A673 (cell line): ENCODE measurements around the gene ACSL4. TPM values are rescaled to one million over a fixed set of nuclear protein-coding genes. Genes with fewer than 3 reads are reported as not detected.
"Not testable (repeated sequence)": the region's sequence is repeated elsewhere in the genome, so short reads cannot be mapped to it uniquely, and the experiment has no call there.

Experiments
- BruUV-seq: library from RNA; stranded (reverse); fragments of 400-500 nt; replicated peaks from 2 replicates; lab custom pipeline; 2021; lab: Mats Ljungman, UMichigan
- CTCF ChIA-PET: fragments of 300-600 bp; sonication (Branson Sonifier 250); formaldehyde crosslinking; loops from one replicate; lab custom pipeline; 2022; ENCODE audit warnings: antibody characterized with exemption; lab: Charles Lee
- POLR2A ChIA-PET: fragments of 300-600 bp; sonication (Branson Sonifier 250); formaldehyde crosslinking; loops from one replicate; lab custom pipeline; 2022; ENCODE audit warnings: antibody characterized with exemption; ENCODE audit not compliant: low non-redundant PET; lab: Charles Lee
- DNase-seq: peaks from one replicate; pipeline ENCODE4 v3.0.0-alpha.2; 2015; ENCODE audit warnings: low spot score
- H3K27ac ChIP-seq: fragments of 200-600 bp; sonication (generic); 2 replicates; pipeline ENCODE4 v1.5.1; 2016; ENCODE audit warnings: mixed run types, low read depth, mild to moderate bottlenecking, mixed read lengths, antibody characterized with exemption, low read length; ENCODE audit not compliant: poor library complexity, severe bottlenecking
- H3K27me3 ChIP-seq: fragments of 200-600 bp; sonication (generic); replicated peaks from 2 replicates; pipeline ENCODE4 v1.6.1; 2017; ENCODE audit warnings: mixed run types, low read depth, mild to moderate bottlenecking, mixed read lengths, antibody characterized with exemption, low read length; ENCODE audit not compliant: insufficient read depth, poor library complexity
- H3K36me3 ChIP-seq: fragments of 200-600 bp; sonication (generic); 2 replicates; pipeline ENCODE4 v1.6.1; 2016; ENCODE audit warnings: mixed run types, mild to moderate bottlenecking, mixed read lengths, antibody characterized with exemption, low read length; ENCODE audit not compliant: insufficient read depth, poor library complexity, severe bottlenecking
- H3K4me1 ChIP-seq: fragments of 200-600 bp; sonication (generic); 2 replicates; pipeline ENCODE4 v1.6.1; 2017; ENCODE audit warnings: mixed run types, mild to moderate bottlenecking, mixed read lengths, antibody characterized with exemption, low read length; ENCODE audit not compliant: insufficient read depth, poor library complexity, severe bottlenecking
- H3K4me3 ChIP-seq: fragments of 200-600 bp; sonication (generic); 2 replicates; pipeline ENCODE4 v1.5.1; 2016; ENCODE audit warnings: low read depth, mixed run types, mild to moderate bottlenecking, mixed read lengths, low read length; ENCODE audit not compliant: poor library complexity, severe bottlenecking
- H3K9me3 ChIP-seq: fragments of 200-600 bp; sonication (generic); 2 replicates; pipeline ENCODE4 v1.6.1; 2016; ENCODE audit warnings: mixed run types, low read depth, mild to moderate bottlenecking, mixed read lengths, antibody characterized with exemption, low read length; ENCODE audit not compliant: poor library complexity, severe bottlenecking
- CTCF ChIP-seq: fragments of 300-800, 200-600 bp; sonication (generic); conservative IDR thresholded peaks from 2 replicates; pipeline ENCODE4 v1.5.1; 2017; ENCODE audit warnings: low read depth, mild to moderate bottlenecking, antibody characterized with exemption, low read length, moderate library complexity, mixed read lengths
- EZH2 ChIP-seq: fragments of 200-600 bp; sonication (generic); IDR thresholded peaks from 2 replicates; pipeline ENCODE4 v1.6.1; 2017; ENCODE audit warnings: borderline replicate concordance, low read depth, mild to moderate bottlenecking, mixed read lengths, antibody characterized with exemption, low read length; ENCODE audit not compliant: poor library complexity, severe bottlenecking
- intact Hi-C: fragments of 100-400 bp; cut with micrococcal nuclease; formaldehyde crosslinking; loops from one replicate; pipeline ENCODE4 v1.10.0; 2022; ENCODE audit not compliant: unreplicated experiment
- total RNA-seq: library from RNA; stranded (reverse); gene quantifications from 2 replicates; pipeline ENCODE4 v1.2.3, GENCODE V29; 2021

Gene ACSL4
- total RNA-seq, 1 experiment from 2014 or later, result 59.7 TPM

GRCh38 chrX:109654516-109655109 is 78.4 kb downstream of the ACSL4 start:
- Histone ChIP-seq H3K9me3 (no peaks in the 10 kb centered on the region), H3K4me1 (no peaks in the 10 kb centered on the region), H3K36me3 (peaks cover 6% of the 10 kb centered on the region), H3K27ac (no peak overlapping the region), H3K27me3 (no peaks in the 10 kb centered on the region), H3K4me3 (no peak overlapping the region)
- ChIA-PET POLR2A (no interaction called here), CTCF (no interaction called here)
- DNase-seq, result no peak
- TF ChIP-seq EZH2 (no peak), CTCF (no peak)
- BruUV-seq, result no TSS peak
- intact Hi-C loops, result no loop called here

- POLR2A ChIA-PET, intact Hi-C loops, H3K4me1 ChIP-seq, H3K9me3 ChIP-seq, H3K36me3 ChIP-seq, CTCF ChIA-PET, H3K27ac ChIP-seq, DNase-seq, H3K27me3 ChIP-seq, H3K4me3 ChIP-seq, BruUV-seq: not testable (repeated sequence)
These were observed 88.4 kb downstream of the ACSL4 start for GRCh38 chrX:109644671-109645070.

- H3K27ac ChIP-seq, result no peak overlapping the region
- DNase-seq, result no peak
- CTCF ChIA-PET, result no interaction called here
- TF ChIP-seq CTCF, result no peak
- no peak for TF ChIP-seq EZH2
- H3K27me3 ChIP-seq, result no peaks in the 10 kb centered on the region
- intact Hi-C loops, result no loop called here
- BruUV-seq, result TSS peak; percentile 31
- no peaks in the 10 kb centered on the region for H3K4me1 ChIP-seq
- no peaks in the 10 kb centered on the region for H3K9me3 ChIP-seq
- POLR2A ChIA-PET, result no interaction called here
- H3K4me3 ChIP-seq, result no peak overlapping the region
- no peaks in the 10 kb centered on the region for H3K36me3 ChIP-seq
These were observed 89.4 kb downstream of the ACSL4 start for GRCh38 chrX:109643687-109644086.

DNA sequence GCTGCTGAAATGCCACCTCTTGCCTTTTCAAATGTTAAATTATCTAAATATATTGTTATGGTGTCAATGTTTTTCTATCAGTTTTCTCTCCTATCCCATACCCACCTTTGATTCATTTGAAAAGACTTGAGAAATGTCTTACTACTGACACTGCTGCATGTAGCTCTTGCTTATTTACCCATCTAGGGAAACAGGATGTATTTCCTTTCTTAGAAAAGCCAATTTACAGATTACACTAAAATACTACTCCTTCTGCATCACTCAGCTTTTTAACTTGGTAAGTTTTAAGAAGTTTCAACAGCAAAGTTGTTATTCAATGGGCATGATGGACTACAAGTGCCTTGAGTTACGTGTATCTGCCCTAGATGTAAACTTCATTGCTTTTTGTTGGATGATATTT is 94.9 kb downstream of the ACSL4 start:
- intact Hi-C loops, result loop anchor here (10.0 kb wide), 1 partner anchor 943 kb away; no protein-coding TSS in a partner anchor
- ChIA-PET CTCF (no interaction called here), POLR2A (no interaction called here)
- Histone ChIP-seq H3K27me3 (no peaks in the 10 kb centered on the region), H3K36me3 (no peaks in the 10 kb centered on the region), H3K27ac (no peak overlapping the region), H3K9me3 (no peaks in the 10 kb centered on the region), H3K4me1 (no peaks in the 10 kb centered on the region), H3K4me3 (no peak overlapping the region)
- DNase-seq, result no peak
- no TSS peak for BruUV-seq
- TF ChIP-seq CTCF (no peak), EZH2 (no peak)

DNA sequence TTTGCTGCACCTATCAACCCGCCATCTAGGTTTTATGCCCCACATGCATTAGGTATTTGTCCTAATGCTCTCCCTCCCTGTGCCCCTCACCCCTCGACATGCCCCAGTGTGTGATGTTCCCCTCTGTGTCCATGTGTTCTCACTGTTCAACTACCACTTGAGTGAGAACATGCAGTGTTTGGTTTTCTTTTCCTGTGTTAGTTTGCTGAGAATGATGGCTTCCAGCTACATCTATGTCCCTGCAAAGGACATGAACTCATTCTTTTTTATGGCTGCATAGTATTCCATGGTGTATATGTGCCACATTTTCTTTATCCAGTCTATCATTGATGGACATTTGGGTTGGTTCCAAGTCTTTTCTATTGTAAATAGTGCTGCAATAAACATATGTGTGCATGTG is 95.6 kb downstream of the ACSL4 start:
- H3K27ac ChIP-seq, DNase-seq, H3K27me3 ChIP-seq, H3K9me3 ChIP-seq, BruUV-seq, H3K4me3 ChIP-seq, H3K4me1 ChIP-seq, POLR2A ChIA-PET, H3K36me3 ChIP-seq, CTCF ChIA-PET: not testable (repeated sequence)
- intact Hi-C loops, result loop anchor here (2.0 to 10.0 kb wide), 2 partner anchors 253 to 943 kb away; no protein-coding TSS in a partner anchor
